ENCODE measurements around the gene HLF. TPM values are rescaled to one million over a fixed set of nuclear protein-coding genes. Genes with fewer than 3 reads are reported as not detected.
A peak's percentile ranks its signal among the peaks of the same experiment; 100 is the strongest.

HLF gene
- not detected in 2 replicates for total RNA-seq
- total RNA-seq (2013), result 0.33 TPM
- polyA plus RNA-seq, result 0.07 and 0.10 TPM in 2 replicates
- not detected in 2 replicates for polyA minus RNA-seq

DNA sequence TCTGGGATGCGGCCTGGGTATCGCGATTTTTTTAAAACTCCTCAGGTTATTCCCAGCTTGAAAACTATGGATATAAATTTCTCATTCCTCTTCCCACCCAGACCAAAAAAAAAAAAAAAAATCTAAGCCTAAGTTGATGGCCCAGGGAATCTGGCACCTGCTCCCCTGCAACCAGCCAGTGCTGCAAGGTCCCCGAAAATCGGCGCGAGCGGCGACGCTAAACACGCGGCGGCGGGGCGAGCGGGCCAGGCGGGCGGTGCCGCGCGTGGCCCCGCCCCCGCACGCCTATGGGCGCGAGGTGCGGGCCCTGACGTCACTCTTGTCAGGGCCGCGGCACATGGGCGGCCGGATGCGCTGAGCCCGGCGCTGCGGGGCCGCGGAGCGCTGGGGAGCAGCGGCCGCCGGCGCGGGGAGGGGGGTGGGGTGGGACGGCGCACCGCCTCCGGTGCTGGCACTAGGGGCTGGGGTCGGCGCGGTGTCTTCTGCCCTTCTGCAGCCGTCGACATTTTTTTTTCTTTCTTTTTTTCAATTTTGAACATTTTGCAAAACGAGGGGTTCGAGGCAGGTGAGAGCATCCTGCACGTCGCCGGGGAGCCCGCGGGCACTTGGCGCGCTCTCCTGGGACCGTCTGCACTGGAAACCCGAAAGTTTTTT is at the start of gene HLF:
Gene HLF (plus strand): TSS at position 316 of the 654 bp plus-strand sequence. CDS start 525 bp downstream, outside the sequence.
- ATAC-seq (ENCODE audit: low read depth), result peak; percentile 93
- Mint-ChIP-seq H3K27me3 (peaks cover 77% of the 10 kb centered on the region), H3K4me1 (peaks cover 25% of the 10 kb centered on the region), H3K27ac (no peak within 1 kb of the TSS), H3K4me3 (peak within 1 kb of the TSS; percentile 82), H3K9me3 (ENCODE audit: insufficient read depth) (peaks cover 5% of the 10 kb centered on the region)
- peak within 1 kb of the TSS in 3 of 5 experiments; percentile 23 to 47 (median 38) for H3K4me3 ChIP-seq (ENCODE audit: control extremely low read depth in 1 of 5, extremely low read depth in 1 of 5, insufficient read depth in 1 of 5, low read depth in 2 of 5, low read length in 4 of 5)
- peak within 1 kb of the TSS; percentile 41 for H3K9ac ChIP-seq (ENCODE audit: low read length)
- no peaks in the 10 kb centered on the region for H3K79me2 ChIP-seq (ENCODE audit: control insufficient read depth, insufficient read depth, low read length)
- no peaks in the 10 kb centered on the region for H4K20me1 ChIP-seq (ENCODE audit: control insufficient read depth, insufficient read depth, low read length, poor library complexity, severe bottlenecking)
- peaks cover 0 to 33% (median 5%) of the 10 kb centered on the region in 3 donors for H3K9me3 ChIP-seq (ENCODE audit: control extremely low read depth in 1 of 3, control insufficient read depth in 2 of 3, insufficient read depth in 1 of 3, low read length in 2 of 3)
- DNase-seq, result peak; percentile 81
- H3K4me2 ChIP-seq (replicated peaks; ENCODE audit: low read depth, low read length, poor library complexity, severe bottlenecking), result peak within 1 kb of the TSS; percentile 70
- peaks cover 27 to 29% of the 10 kb centered on the region in 2 donors for H3K4me1 ChIP-seq (ENCODE audit: control insufficient read depth in 2 of 2, insufficient read depth in 2 of 2, low read length in 2 of 2)
- no peaks in the 10 kb centered on the region for H3K36me3 ChIP-seq (replicated peaks in 1 of 2; ENCODE audit: control extremely low read depth in 1 of 2, control insufficient read depth in 1 of 2, extremely low read depth in 1 of 2, insufficient read depth in 2 of 2, low read length in 1 of 2)
- WGBS (ENCODE audit: insufficient coverage), result under 1% methylated on average over 48 of the region's 64 CpGs
- TF ChIP-seq CTCF (IDR thresholded peaks at IDR 0.05) (no peak), EZH2 (IDR thresholded peaks at IDR 0.05; ENCODE audit: borderline replicate concordance, insufficient read depth, low read depth, low read length, poor library complexity, severe bottlenecking) (no peak)
- no peak within 1 kb of the TSS for H3K27ac ChIP-seq (ENCODE audit: low read length in 2 of 2)
- POLR2A ChIA-PET, result no interaction called here
- peaks cover 2 to 71% (median 54%) of the 10 kb centered on the region in 4 experiments for H3K27me3 ChIP-seq (replicated peaks in 1 of 4; ENCODE audit: control extremely low read depth in 1 of 4, control insufficient read depth in 3 of 4, insufficient read depth in 4 of 4, low read length in 3 of 4)
- CTCF ChIA-PET, result no interaction called here
- H2AFZ ChIP-seq (ENCODE audit: insufficient read depth, low read depth, low read length, poor library complexity, severe bottlenecking), result peak within 1 kb of the TSS; percentile 65
- intact Hi-C loops (cut with micrococcal nuclease), result loop anchor here (1.0 to 10.0 kb wide), 3 partner anchors 26 to 300 kb away; partner anchors contain the start of genes COX11, MMD and STXBP4

DNA sequence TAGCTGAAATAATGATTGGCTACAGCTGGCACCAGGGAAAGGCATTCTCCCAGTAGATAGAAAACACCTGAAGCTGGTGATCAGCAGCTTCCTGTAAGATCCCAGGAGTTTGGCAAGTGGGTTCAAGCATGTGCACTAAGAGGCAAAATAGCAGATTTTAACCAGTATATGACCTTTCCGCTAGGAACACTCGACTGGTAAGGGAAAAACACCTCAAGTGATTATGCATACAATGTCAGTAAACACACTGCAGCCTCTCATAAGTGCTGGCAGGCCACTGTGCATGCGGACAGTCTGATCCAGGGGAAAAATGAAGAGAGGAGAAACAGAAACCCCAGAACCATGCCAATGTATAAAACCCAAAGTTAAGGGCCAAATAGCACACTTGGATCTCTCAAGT is 49.0 kb upstream of the HLF start:
- H2AFZ ChIP-seq (ENCODE audit: insufficient read depth, low read depth, low read length, poor library complexity, severe bottlenecking), result no peak overlapping the region
- WGBS (ENCODE audit: insufficient coverage), result 100% methylated on average over 1 of the region's 3 CpGs
- H3K4me1 ChIP-seq (ENCODE audit: control insufficient read depth in 2 of 2, insufficient read depth in 2 of 2, low read length in 2 of 2), result no peaks in the 10 kb centered on the region
- H3K27me3 Mint-ChIP-seq, result peaks cover 19% of the 10 kb centered on the region
- H3K4me2 ChIP-seq (replicated peaks; ENCODE audit: low read depth, low read length, poor library complexity, severe bottlenecking), result no peak overlapping the region
- no peak overlapping the region for H3K27ac Mint-ChIP-seq
- no peaks in the 10 kb centered on the region for H3K4me1 Mint-ChIP-seq
- no peak for ATAC-seq (ENCODE audit: low read depth)
- CTCF ChIA-PET, result no interaction called here
- peaks cover 0 to 6% (median 0%) of the 10 kb centered on the region in 4 experiments for H3K27me3 ChIP-seq (replicated peaks in 1 of 4; ENCODE audit: control extremely low read depth in 1 of 4, control insufficient read depth in 3 of 4, insufficient read depth in 4 of 4, low read length in 3 of 4)
- no peaks in the 10 kb centered on the region for H4K20me1 ChIP-seq (ENCODE audit: control insufficient read depth, insufficient read depth, low read length, poor library complexity, severe bottlenecking)
- no peaks in the 10 kb centered on the region for H3K36me3 ChIP-seq (replicated peaks in 1 of 2; ENCODE audit: control extremely low read depth in 1 of 2, control insufficient read depth in 1 of 2, extremely low read depth in 1 of 2, insufficient read depth in 2 of 2, low read length in 1 of 2)
- intact Hi-C loops (cut with micrococcal nuclease), result no loop called here
- POLR2A ChIA-PET, result no interaction called here
- DNase-seq, result no peak
- no peaks in the 10 kb centered on the region for H3K9me3 ChIP-seq (ENCODE audit: control extremely low read depth in 1 of 3, control insufficient read depth in 2 of 3, insufficient read depth in 1 of 3, low read length in 2 of 3)
- no peak overlapping the region for H3K9ac ChIP-seq (ENCODE audit: low read length)
- no peak overlapping the region for H3K4me3 Mint-ChIP-seq
- H3K9me3 Mint-ChIP-seq (ENCODE audit: insufficient read depth), result no peaks in the 10 kb centered on the region
- H3K27ac ChIP-seq (ENCODE audit: low read length in 2 of 2), result no peak overlapping the region
- TF ChIP-seq EZH2 (IDR thresholded peaks at IDR 0.05; ENCODE audit: borderline replicate concordance, insufficient read depth, low read depth, low read length, poor library complexity, severe bottlenecking), result no peak
- TF ChIP-seq CTCF (IDR thresholded peaks at IDR 0.05), result no peak
- H3K4me3 ChIP-seq (ENCODE audit: control extremely low read depth in 1 of 5, extremely low read depth in 1 of 5, insufficient read depth in 1 of 5, low read depth in 2 of 5, low read length in 4 of 5), result no peak overlapping the region
- H3K79me2 ChIP-seq (ENCODE audit: control insufficient read depth, insufficient read depth, low read length), result no peaks in the 10 kb centered on the region
